Activated B cell treated with CpG ODN at 0.5 μM for 24 hours (primary cell): Measurements from ENCODE around the gene PTH1R. TPM values are rescaled to one million over a fixed set of nuclear protein-coding genes. Genes with fewer than 3 reads are reported as not detected.

ENCODE experiments used
- ATAC-seq: fragments of 200-7000 bp; cut with Tn5 transposase; one replicate; pipeline ENCODE4 v1.10.0; 2021; ENCODE audit warnings: low read depth, mild to moderate bottlenecking, moderate library complexity
- CTCF ChIA-PET: fragments of 350-600 bp; sonication (Branson Sonifier 250); formaldehyde crosslinking; loops from one replicate; lab custom pipeline; 2021; ENCODE audit warnings: antibody characterized with exemption; lab: Charles Lee
- POLR2A ChIA-PET: fragments of 350-600 bp; sonication (Branson Sonifier 250); formaldehyde crosslinking; loops from one replicate; lab custom pipeline; 2021; ENCODE audit warnings: antibody characterized with exemption; lab: Charles Lee
- DNase-seq: peaks from one replicate; pipeline ENCODE4 v3.0.0; 2022
- H3K27ac Mint-ChIP-seq: one replicate; pipeline ENCODE4 v1.8.0; 2020; ENCODE audit warnings: mixed read lengths
- H3K27me3 Mint-ChIP-seq: one replicate; pipeline ENCODE4 v1.8.0; 2021; ENCODE audit warnings: mixed read lengths
- H3K36me3 Mint-ChIP-seq: one replicate; pipeline ENCODE4 v1.8.0; 2021; ENCODE audit warnings: low read depth, mixed read lengths
- H3K4me1 Mint-ChIP-seq: one replicate; pipeline ENCODE4 v1.8.0; 2021; ENCODE audit warnings: mixed read lengths
- H3K4me3 Mint-ChIP-seq: one replicate; pipeline ENCODE4 v1.8.0; 2020; ENCODE audit warnings: mild to moderate bottlenecking, mixed read lengths
- H3K9me3 Mint-ChIP-seq: one replicate; pipeline ENCODE4 v1.8.0; 2020; ENCODE audit warnings: mixed read lengths
- CTCF ChIP-seq: fragments of 200-600 bp; IDR thresholded peaks from one replicate; pipeline ENCODE4 v1.8.0; 2022; ENCODE audit warnings: antibody characterized with exemption, mild to moderate bottlenecking
- intact Hi-C: fragments of 100-400 bp; cut with micrococcal nuclease; formaldehyde crosslinking; loops from one replicate; pipeline ENCODE4 v1.15.1; 2024
- total RNA-seq: library from RNA; stranded (reverse); gene quantifications from 2 replicates; pipeline ENCODE4 v1.2.3, GENCODE V29; 2022

The PTH1R gene
- total RNA-seq, 1 donor from 2014 or later = not detected

GRCh38 chr3:46849045-46849631 lies 28.4 kb upstream of the PTH1R start:
- intact Hi-C loops = loop anchor here (5.0 kb wide), 1 partner anchor 148 kb away; no protein-coding TSS in a partner anchor
- peaks cover 6% of the 10 kb centered on the region for H3K4me1 Mint-ChIP-seq
- no peak overlapping the region for H3K4me3 Mint-ChIP-seq

GRCh38 chr3:46849686-46850467 lies 27.6 kb upstream of the PTH1R start:
- Mint-ChIP-seq H3K27me3 (no peaks in the 10 kb centered on the region), H3K27ac (no peak overlapping the region)

More at GRCh38 chr3:46849045-46849631, 28.4 kb upstream of the PTH1R start:
- Mint-ChIP-seq H3K9me3 (no peaks in the 10 kb centered on the region), H3K27me3 (no peaks in the 10 kb centered on the region), H3K27ac (no peak overlapping the region), H3K36me3 (no peaks in the 10 kb centered on the region)
- no peak for TF ChIP-seq CTCF
- ChIA-PET CTCF (no interaction called here), POLR2A (interaction anchor here (0.6 kb wide), 1 partner anchor 150 kb away, joined by 4 read pairs; no protein-coding TSS in a partner anchor)
- ATAC-seq (no peak), DNase-seq (no peak)

GRCh38 chr3:46850468-46850779 lies 27.1 kb upstream of the PTH1R start:
- H3K27ac Mint-ChIP-seq = no peak overlapping the region
- no peaks in the 10 kb centered on the region for H3K9me3 Mint-ChIP-seq
- no peak for TF ChIP-seq CTCF
- H3K27me3 Mint-ChIP-seq = no peaks in the 10 kb centered on the region
- ATAC-seq (no peak), DNase-seq (no peak)
- no peak overlapping the region for H3K4me3 Mint-ChIP-seq
- H3K36me3 Mint-ChIP-seq = no peaks in the 10 kb centered on the region
- intact Hi-C loops = no loop called here
- ChIA-PET POLR2A (no interaction called here), CTCF (no interaction called here)
- H3K4me1 Mint-ChIP-seq = peaks cover 4% of the 10 kb centered on the region

More at GRCh38 chr3:46849686-46850467, 27.6 kb upstream of the PTH1R start:
- no peaks in the 10 kb centered on the region for H3K9me3 Mint-ChIP-seq
- no peaks in the 10 kb centered on the region for H3K36me3 Mint-ChIP-seq
- peaks cover 6% of the 10 kb centered on the region for H3K4me1 Mint-ChIP-seq
- ChIA-PET CTCF (no interaction called here), POLR2A (no interaction called here)
- H3K4me3 Mint-ChIP-seq = no peak overlapping the region
- DNase-seq (no peak), ATAC-seq (no peak)
- no peak for TF ChIP-seq CTCF
- intact Hi-C loops = loop anchor here (5.0 kb wide), 1 partner anchor 147 kb away; no protein-coding TSS in a partner anchor

GRCh38 chr3:46851364-46852333 lies 25.9 kb upstream of the PTH1R start:
- ChIA-PET CTCF (no interaction called here), POLR2A (no interaction called here)
- peaks cover 6% of the 10 kb centered on the region for H3K27me3 Mint-ChIP-seq

More at GRCh38 chr3:46851364-46852333, 25.9 kb upstream of the PTH1R start:
- Mint-ChIP-seq H3K36me3 (no peaks in the 10 kb centered on the region), H3K4me1 (no peaks in the 10 kb centered on the region), H3K27ac (no peak overlapping the region), H3K4me3 (no peak overlapping the region), H3K9me3 (no peaks in the 10 kb centered on the region)
- ATAC-seq (no peak), DNase-seq (no peak)
- intact Hi-C loops = no loop called here
- no peak for TF ChIP-seq CTCF
